ENCODE data around the gene MS4A2.
"Not testable (repeated sequence)": the region's sequence is repeated elsewhere in the genome, so short reads cannot be mapped to it uniquely, and the experiment has no call there.

The MS4A2 gene

DNA sequence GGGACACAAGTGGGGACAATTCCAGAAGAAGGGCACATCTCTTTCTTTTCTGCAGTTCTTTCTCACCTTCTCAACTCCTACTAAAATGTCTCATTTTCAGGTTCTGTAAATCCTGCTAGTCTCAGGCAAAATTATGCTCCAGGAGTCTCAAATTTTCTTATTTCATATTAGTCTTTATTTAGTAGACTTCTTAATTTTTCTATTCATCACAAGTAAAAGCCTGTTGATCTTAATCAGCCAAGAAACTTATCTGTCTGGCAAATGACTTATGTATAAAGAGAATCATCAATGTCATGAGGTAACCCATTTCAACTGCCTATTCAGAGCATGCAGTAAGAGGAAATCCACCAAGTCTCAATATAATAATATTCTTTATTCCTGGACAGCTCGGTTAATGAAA, at the start of gene MS4A2:
Gene MS4A2 (plus strand): TSS at position 301 of the 400 bp plus-strand sequence. CDS start 102 bp downstream, outside the sequence.
- DNase-seq (ENCODE audit: low read depth): no peak

DNA sequence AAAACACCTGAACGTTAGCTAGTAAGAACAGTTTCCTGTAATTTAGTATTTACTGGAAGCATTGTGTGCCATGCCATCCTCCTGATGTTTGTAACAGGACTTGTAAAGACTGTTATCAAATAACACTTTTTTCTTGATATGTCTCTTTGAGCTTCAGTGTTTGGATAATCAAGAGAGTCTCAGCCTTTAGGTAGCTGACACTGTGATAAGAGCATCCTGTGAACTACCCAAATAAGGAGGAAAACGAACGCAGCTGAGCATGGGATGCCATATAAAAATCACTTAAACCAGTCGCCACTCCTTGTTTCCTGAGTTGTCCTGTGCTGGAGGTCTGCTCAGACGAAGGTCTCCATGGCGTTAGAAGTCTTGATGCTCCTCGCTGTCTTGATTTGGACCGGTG, 48.4 kb upstream of the MS4A2 start, which contains the start of gene OOSP2:
Gene OOSP2 (plus strand): TSS at position 301 of the 400 bp plus-strand sequence. CDS start 51 bp downstream, at position 352.
- no peak for DNase-seq (ENCODE audit: low read depth)

GRCh38 chr11:60050422-60050821, 38.0 kb upstream of the MS4A2 start:
- DNase-seq (ENCODE audit: low read depth): not testable (repeated sequence)

GRCh38 chr11:60050839-60051238, 37.6 kb upstream of the MS4A2 start:
- DNase-seq (ENCODE audit: low read depth): not testable (repeated sequence)

DNA sequence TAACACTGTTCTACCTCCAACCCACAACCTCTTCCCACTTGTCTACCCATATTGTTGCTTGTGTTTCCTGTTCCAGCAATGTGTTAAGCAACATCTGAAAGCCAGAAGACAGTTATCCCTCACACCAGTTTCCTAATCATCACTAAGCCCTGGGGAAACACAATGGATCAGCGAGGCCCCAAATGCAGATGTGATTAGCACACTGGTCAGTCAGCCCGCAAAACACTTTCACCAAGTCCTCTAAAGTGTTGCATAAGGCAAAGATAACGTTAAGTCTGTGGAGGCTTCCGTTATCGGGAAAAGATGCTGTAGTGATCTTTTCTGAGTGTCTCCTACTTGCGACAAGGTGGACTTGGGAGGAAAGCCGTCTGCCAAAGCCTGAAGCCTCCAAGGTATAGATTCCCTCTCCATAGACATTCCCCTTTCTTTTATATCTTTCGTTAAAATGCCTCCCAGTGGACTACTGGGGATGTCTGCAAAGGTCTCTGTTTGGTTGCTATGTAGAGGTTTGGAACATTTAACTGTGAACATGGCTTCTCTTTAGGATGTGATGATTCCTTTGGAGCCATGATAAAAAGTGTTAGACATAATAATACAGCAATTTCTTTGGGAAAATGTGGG, 32.0 kb upstream of the MS4A2 start, which contains the start of gene MS4A3:
Gene MS4A3 (plus strand): TSS at position 317 of the 621 bp plus-strand sequence. CDS start 4,496 bp downstream, outside the sequence.
- DNase-seq (ENCODE audit: low read depth): no peak

DNA sequence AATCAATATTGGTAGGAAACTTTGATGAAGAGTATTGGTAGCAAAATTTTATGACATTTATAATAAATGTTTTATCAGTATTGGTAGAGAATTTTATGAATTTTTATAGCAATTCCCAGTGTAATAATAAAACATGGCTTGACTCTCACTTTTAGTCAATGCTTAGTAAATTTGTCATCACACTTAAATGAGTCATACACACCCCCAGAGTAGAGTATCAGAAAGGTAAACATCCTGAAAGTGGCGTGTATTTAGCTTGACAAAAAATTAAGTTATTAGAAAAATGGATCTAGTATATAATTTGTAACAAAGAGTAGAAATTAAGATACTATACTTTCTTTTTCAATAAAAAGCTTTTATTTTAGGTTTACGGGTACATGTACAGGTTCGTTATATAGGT, 29.4 kb upstream of the MS4A2 start:
- no peak for DNase-seq (ENCODE audit: low read depth)

DNA sequence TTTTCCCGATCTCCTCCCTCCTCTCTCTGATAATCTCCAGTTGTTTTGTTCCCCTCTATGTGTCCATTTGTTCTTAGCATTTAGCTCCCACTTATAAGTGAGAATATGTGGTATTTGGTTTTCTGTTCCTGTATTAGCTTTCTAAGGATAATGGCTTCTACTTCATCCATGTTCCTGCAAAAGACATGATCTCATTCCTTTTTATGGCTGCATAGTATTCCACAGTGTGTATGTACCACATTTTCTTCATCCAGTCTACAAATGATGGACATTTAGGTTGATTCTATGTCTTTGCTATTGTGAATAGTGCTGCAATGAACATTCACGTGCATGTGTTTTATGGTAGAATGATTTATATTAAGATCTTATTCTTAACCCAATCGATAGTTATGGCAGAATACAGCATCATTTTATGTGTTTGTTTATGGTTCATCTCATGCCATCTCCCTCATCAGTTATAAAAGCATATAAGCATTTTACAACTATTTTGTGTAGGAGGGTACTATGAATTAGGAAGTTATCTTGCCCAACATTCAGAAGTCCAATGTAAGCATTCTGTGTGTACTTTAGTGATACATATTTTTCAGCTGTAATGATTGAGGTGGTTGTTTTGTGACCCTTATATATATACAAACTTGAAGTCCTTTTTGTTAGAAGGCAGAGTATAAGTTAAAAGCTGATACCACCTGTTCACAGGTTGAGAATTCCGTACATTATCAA, 28.8 kb upstream of the MS4A2 start:
- no peak for DNase-seq (ENCODE audit: low read depth)

- DNase-seq (ENCODE audit: low read depth): no peak
These were observed 24.4 kb upstream of the MS4A2 start for GRCh38 chr11:60064111-60064510.

DNA sequence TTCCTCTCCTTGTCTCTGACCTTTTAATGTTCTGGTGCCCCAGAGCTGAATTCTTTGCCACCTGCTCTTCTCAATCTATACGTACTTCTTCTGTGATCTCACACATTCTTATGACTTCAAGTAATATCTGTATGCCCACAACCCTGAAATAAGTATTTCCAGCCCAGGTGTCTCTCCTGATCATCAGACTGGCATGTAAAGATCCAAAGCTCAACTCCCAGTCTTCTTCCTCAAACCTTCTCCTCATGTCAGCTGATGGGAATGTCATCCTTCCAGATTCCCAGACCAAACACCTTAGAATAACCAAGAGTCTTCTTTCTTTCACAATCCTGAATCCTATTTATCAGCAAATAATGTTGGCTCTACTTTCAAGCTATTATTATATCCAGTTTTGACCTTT, 22.7 kb upstream of the MS4A2 start:
- no peak for DNase-seq (ENCODE audit: low read depth)

GRCh38 chr11:60069450-60069849, 19.0 kb upstream of the MS4A2 start:
- no peak for DNase-seq (ENCODE audit: low read depth)

DNA sequence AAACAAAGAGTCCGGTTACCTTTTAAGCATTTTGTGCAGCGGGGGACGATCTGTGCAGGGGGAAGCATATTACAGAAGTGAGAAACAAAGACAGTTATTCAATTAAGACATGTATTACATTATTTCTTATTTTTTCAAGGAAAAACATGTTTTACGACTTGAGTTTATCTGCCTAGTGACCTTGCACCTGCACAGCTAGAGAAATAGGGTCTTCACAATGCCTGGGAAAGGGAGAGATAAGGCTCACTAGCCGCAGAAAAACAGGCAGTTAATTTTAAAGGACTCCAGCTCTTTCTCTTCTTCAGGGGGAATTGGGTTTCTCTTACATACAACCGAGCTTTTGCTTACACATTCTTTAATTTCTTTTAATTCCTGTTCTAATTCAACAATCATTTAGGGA, 16.8 kb upstream of the MS4A2 start:
- not testable (repeated sequence) for DNase-seq (ENCODE audit: low read depth)

DNA sequence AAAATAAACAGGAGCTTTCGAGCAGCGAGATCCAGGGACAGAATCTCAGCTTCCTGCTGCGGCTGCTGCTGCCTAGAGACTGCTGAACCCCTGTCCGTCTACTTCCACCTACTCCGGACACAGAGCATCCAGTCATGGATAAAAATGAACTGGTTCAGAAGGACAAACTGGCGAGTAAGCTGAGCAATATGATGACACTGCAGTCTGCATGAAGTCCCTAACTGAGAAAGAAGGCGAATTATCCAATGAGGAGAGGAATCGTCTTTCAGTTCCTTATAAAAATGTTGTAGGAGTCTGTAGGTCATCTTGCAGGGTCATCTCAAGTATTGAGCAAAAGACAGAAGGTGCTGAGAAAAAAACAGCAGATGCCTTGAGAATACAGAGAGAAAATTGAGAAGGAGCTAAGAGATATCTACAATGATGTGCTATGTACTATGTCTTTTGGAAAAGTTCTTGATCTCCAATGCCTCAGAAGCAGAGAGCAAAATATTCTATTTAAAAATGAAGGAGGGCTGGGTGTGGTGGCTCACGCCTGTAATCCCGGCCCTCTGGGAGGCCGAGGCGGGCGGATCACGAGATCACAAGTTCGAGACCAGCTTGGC, 11.1 kb upstream of the MS4A2 start:
- no peak for DNase-seq (ENCODE audit: low read depth)

GRCh38 chr11:60077981-60078380, 10.5 kb upstream of the MS4A2 start:
- DNase-seq (ENCODE audit: low read depth): no peak

DNA sequence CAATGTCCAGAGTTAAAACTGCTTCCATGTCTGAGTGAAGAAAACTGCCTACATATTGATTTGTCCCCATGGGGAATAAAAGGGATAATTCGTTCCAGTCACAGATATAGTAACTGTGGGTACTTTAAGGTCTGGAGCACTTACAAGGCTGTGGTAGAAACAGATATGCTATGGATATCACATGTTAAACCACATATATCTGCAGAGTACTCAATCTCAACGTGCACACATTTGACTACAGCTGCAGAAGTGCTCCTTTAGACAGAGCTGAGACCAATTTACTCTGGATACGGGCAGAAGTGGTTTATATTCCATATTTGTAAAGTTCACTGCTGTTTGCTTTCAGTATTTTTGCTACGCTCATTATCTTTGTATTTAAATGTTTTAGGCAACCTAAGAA, 9.7 kb upstream of the MS4A2 start:
- DNase-seq (ENCODE audit: low read depth): no peak

- DNase-seq (ENCODE audit: low read depth): no peak
These were observed 7.9 kb upstream of the MS4A2 start for GRCh38 chr11:60080535-60080934.

GRCh38 chr11:60084631-60085273, 3.7 kb upstream of the MS4A2 start:
- DNase-seq (ENCODE audit: low read depth): no peak

DNA sequence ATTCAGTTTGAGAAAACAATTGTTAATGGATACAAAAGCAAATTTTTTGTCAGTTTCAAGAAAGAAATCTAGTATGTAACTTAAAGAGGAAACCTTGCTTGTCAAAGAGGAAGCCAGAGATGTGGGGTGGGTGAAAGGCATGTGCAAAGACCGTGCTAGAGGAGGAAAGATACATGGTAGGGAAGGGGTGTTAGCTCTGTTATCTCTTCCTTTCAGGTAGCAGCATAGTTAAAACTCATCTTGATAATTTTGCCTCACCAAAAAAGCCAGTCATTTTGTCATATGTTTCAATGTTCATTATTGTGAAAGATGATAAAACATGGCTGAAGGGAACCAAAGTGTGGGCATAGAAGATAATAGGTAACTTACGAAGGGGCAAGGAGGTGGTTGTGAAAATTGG, 2.6 kb upstream of the MS4A2 start:
- DNase-seq (ENCODE audit: low read depth): no peak

DNA sequence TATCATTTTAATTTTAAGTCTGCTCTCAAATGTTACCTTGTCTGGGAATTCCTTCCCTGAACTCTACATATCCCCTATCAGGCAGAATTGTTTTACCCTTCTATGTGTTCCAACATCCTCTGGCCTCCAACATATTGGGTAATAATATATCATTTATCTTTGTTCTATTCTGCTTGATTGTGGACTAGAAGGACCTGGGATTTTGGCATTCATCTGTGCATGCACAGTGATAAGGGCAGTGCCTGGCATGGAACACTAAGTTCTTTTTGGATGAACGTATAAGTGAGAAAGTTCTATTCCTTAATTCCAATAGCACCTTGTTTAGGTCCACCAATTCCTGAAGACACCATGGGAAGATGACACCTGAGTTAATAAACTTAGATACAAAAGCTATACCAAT, 1.2 kb upstream of the MS4A2 start:
- DNase-seq (ENCODE audit: low read depth): no peak

DNA sequence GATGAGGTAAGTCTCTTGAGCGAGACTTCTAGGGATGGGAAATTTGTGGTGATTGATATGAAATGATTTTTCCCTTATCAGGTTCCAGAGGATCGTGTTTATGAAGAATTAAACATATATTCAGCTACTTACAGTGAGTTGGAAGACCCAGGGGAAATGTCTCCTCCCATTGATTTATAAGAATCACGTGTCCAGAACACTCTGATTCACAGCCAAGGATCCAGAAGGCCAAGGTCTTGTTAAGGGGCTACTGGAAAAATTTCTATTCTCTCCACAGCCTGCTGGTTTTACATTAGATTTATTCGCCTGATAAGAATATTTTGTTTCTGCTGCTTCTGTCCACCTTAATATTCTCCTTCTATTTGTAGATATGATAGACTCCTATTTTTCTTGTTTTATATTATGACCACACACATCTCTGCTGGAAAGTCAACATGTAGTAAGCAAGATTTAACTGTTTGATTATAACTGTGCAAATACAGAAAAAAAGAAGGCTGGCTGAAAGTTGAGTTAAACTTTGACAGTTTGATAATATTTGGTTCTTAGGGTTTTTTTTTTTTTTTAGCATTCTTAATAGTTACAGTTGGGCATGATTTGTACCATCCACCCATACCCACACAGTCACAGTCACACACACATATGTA, 7.1 kb downstream of the MS4A2 start:
- DNase-seq (ENCODE audit: low read depth): no peak

- no peak for DNase-seq (ENCODE audit: low read depth)
These were observed 8.7 kb downstream of the MS4A2 start for GRCh38 chr11:60097189-60097588.

DNA sequence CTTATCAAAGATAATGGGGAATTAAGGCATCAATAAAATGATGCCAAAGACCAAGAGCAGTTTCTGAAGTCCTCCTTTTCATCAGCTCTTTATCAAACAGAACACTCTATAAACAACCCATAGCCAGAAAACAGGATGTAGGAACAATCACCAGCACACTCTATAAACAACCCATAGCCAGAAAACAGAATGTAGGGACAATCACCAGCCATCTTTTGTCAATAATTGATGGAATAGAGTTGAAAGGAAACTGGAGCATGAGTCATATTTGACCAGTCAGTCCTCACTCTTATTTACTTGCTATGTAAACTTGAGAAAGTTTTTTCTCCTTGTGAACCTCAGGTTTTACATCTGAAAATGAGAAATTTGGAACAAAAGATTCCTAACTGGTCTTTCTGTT, 10.0 kb downstream of the MS4A2 start:
- DNase-seq (ENCODE audit: low read depth): no peak

- DNase-seq (ENCODE audit: low read depth): no peak
These were observed 12.1 kb downstream of the MS4A2 start for GRCh38 chr11:60100516-60100915.

Measured in activated T-helper 1 cell treated with Interleukin-2 at 50 U/mL for 16 hours (primary cell).